Measurements from ENCODE around the gene HAPLN1.

The HAPLN1 gene

DNA sequence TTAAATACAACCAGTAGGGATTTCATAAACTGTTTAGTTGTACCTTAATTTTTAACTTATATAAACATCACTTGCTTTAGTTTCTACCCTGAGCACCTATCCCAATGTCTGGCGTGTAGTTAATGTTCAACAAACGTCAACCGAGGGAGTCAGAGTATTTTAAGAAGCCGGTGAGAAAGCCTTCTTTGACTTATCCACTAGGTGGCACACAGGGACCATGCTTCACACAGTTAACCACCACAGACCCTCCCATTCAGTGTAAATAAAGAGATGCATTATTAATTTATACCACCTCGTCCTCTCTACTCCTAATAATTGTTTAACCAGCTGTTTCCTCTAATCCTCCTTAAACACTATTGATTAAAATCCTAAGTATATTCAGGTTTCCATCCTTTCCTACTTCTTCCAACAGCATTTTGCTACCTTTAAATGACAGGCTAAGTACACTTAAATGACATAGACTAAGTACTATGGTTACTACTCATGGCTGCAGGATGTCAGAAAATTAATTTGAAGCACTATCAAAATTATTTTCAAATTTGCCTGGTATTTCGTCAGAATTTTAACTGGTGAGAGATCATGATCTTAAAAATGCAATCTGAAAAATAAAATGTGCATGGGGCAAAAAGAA, 2.3 kb downstream of the HAPLN1 start:
- no peak for DNase-seq (ENCODE audit: low read depth in 1 of 2, low spot score in 1 of 2)

DNA sequence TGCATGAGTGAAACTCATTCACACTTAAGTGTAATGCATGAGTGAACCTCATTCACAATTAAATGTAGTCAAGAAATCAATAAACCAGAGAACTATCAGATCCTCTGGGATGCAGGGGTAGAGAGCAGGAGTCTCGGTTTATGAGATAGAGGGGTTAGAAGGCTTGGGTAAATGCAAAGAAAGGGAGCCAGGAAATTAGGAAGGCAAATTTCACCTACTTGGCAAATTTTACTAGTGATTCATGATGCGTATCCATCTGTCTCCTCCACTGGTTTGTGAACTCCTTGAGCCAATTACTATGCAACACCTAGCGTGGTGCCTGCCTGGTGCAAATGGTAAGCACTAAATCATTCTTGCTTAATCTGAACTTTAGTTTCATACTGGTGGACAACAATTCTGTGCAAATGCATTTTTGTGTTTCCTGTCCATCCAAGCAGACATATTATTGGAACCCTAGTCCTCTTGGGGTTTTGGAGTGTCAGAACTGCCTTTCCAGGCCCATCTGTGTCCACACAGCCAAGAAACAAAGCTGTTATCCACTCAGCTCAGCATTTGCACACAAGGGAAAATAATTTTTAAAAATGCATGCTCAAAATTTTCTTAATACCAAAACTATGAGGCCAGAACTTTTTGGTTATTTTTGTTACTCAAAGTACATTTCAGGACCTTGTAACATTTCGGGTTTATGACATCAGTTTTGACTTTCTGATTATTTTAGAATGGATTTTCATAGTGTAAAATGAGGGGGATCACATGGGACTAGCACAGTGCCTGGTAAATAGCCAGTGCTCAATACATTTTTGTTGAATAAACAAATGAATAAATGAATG, 5.2 kb downstream of the HAPLN1 start:
- DNase-seq (ENCODE audit: low read depth in 1 of 2, low spot score in 1 of 2) = no peak

DNA sequence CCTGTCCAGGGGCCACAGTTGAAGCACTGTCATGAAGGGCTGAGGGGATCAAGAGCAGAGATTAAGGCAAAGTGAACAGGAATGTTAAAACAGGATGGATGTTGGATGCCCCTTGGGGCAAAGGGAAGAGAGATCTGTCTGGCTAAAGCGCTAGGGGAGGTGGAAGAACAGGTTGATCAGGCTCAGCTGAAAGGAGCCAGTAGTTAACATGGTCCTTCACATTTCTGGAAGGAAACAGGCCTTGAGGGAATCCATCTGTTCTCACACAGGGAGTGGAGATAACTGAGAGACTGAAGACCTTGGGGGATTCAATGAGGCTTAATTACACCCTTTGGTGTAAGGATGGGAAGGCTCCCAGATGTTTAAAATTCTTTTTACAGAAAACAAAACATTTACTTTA, 5.8 kb downstream of the HAPLN1 start:
- DNase-seq (ENCODE audit: low read depth in 1 of 2, low spot score in 1 of 2) = no peak

DNA sequence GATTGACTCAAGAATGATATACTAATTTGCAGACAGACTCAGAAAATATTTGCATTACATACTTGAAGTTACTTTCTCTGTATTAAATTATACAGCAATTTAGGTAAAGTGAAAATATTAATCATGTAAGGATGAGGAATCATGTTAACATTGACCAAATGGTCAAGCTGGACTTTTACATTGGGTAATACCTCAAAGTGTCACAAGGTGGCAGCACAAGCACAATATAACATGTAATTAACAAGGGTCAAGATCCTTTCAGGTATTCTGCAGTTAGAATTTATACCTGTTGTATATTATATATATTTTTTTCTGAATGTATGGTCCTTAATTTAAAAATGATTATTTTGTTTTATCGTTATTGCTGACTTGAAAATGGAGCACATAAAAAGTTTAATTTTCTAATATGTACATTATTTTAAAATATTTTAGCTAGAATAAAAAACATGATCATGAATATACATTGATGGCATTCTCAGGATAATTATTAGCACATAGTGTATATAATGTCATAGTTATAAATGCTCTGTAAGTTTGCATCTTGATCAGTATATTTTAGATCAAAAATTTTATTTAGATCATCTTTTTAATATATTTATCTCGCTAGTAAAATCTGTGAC, 8.6 kb downstream of the HAPLN1 start:
- no peak for DNase-seq (ENCODE audit: low read depth in 1 of 2, low spot score in 1 of 2)

DNA sequence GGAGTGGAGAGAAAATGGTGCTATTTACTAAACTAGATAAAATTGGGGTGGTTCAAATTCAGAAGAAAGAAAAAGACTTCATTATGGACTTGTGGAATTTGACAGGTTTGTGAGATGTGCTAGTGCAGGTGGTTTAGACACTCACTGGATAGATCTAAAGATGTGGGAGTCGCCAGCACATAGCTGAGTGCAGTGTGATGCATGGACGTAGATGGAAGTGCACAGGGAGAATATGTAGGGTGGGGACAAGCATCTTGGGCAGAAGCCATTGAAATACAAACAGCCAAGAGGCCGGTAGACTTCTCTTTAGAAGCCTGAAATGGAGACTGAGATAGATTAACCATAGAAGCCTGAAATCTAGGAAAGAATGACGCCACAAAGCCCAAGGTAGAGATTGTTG, 10.7 kb downstream of the HAPLN1 start:
- no peak for DNase-seq (ENCODE audit: low read depth in 1 of 2, low spot score in 1 of 2)

DNA sequence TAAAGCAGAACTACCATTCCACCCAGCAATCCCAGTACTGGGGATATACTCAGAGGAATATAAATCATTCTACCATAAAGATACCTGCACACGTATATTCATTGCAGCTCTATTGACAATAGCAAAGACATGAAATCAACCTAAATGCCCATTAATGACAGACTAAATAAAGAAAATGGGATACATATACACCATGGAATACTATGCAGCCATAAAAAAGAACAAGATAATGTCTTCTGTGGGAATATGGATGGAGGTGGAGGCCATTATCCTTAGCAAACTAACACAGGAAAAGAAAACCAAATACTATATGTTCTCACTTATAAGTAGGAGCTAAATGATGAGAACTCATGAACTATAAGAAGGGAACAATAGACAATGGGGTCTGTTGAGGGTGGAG, 12.5 kb downstream of the HAPLN1 start:
- no peak for DNase-seq (ENCODE audit: low read depth in 1 of 2, low spot score in 1 of 2)

DNA sequence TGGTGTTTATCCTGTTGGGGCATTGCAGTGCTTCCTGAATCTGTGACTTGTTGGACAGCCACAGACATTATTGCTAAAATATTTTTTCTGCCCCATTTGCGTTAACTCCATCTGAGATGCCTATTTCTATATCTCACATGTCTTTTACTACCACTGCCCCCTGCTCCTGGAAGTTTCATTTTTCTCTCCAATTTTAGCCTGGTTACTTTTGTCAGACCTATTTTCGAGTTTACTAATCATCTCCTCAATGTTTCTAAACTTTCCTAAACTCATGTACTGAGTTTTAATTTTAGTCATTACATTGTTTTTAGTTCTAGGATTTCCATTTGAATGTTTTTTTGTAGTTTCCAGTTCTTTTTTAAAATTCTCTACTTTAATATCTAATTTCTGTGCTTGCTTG, 17.6 kb downstream of the HAPLN1 start:
- DNase-seq (ENCODE audit: low read depth in 1 of 2, low spot score in 1 of 2) = no peak

DNA sequence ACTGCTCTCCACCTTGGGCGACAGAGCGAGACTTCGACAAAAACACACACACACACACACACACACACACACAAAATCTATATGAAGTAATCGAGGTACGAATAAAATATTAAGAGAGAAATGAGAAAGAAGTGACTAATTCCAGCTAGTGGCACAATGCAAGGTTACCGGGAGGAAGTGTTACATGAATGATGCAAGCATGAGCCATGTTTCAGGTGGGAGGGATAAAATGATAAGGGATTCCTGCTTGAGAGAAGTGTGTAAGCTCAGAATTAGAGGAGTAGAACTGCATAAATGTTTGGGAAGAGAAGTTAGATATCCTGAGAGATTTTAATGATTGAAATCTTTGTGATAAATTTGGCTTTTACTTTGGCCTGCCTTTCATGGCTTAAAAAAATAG, 18.8 kb downstream of the HAPLN1 start:
- no peak for DNase-seq (ENCODE audit: low read depth in 1 of 2, low spot score in 1 of 2)

DNA sequence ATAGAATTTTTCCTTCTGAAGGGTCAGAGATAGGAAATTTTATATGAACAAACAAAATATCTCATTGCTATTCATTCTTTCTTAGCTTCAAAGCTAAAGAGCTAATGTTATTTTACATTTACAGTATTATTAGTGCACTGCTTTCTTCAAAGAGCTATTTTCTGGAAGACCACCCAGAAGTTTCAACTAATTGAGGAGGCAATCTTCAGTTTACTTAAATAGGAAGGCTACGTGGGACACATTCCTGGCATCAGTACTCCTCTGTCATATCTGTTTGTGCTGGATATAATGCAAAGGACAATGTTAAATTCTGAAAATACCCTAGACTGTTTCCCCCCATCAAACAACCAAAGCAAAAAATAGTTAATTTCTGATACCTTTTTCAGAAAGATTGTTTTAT, 30.8 kb downstream of the HAPLN1 start:
- no peak for DNase-seq (ENCODE audit: low read depth in 1 of 2, low spot score in 1 of 2)

DNA sequence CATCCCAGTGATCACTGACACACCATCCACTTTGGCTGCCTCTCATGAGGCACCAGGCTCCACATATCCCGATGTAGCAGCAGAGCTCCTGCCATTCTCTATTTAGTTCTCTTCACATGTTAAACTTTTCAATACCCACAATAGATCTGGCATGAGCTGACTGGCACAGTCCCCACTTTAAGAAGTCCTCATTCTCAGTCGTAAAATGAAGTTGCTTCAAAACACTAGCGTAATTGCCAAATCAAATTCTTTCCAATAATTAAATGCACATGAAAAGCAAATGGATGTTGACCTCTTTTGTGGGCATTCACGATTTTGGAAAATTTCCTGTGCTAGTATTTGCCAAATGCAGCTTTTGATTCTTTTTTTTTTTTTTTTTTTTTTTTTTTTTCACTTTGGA, 32.4 kb downstream of the HAPLN1 start:
- DNase-seq (ENCODE audit: low read depth in 1 of 2, low spot score in 1 of 2) = no peak

DNA sequence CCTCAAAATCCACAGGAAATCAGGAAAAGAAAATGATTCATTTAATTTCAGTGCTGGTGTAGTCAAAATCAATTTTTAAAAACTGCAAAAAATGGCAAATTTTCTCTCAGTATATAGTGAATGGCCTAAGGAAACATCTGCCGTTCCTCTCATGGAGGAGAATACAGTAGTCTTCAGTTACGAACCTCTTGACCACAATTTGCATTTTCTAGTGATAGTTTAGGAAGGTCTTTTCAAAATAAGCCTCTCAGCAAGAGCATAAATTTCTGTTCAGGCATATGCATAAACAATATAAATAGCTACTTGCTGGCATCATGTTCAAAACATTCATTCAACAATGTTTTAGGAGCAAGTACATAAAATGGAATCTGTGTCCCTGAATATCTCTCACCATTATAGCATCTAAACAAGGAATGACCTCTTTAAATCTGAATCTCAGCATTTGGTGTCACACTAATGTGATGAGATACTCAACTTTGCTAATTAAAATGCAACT, 33.5 kb downstream of the HAPLN1 start:
- DNase-seq (ENCODE audit: low read depth in 1 of 2, low spot score in 1 of 2) = no peak

DNA sequence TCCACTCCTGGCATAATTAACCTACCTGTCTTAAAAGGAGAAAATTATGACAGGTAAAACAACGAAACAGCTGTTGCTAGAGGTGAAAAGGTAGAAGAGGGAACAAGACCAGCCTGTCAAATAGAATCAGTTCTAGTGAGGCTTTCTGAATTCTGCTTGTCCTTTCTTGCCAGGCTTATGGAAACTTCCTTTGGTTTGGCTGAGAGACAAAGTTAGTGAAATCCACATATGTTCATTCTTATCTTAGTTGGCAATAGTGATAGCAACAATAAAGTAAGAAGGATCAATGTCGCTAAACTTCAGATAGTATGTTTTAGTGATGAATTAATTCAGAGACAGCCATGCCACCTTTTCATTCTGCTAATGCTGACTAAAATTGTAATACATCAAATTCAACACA, 34.4 kb downstream of the HAPLN1 start:
- DNase-seq (ENCODE audit: low read depth in 1 of 2, low spot score in 1 of 2) = no peak

DNA sequence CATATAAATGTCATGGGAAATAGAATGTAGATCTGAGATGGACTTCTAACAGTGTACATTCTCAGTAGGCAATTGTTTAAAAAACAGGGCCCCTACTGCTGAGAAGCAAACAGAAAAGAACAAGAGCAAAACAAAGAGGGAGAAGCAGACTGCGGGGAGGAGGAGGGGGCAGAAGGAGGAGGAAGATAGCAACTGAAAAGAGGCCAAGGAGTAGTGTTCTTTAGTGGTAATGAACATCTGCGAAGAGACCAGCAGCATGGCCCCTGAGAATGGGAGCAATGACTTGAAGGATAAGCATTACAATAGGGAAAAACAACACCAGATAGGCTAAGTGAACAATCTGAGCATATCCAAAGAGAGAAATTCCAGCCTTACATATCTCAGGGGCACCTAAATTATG, 36.8 kb downstream of the HAPLN1 start:
- DNase-seq (ENCODE audit: low read depth in 1 of 2, low spot score in 1 of 2) = no peak

DNA sequence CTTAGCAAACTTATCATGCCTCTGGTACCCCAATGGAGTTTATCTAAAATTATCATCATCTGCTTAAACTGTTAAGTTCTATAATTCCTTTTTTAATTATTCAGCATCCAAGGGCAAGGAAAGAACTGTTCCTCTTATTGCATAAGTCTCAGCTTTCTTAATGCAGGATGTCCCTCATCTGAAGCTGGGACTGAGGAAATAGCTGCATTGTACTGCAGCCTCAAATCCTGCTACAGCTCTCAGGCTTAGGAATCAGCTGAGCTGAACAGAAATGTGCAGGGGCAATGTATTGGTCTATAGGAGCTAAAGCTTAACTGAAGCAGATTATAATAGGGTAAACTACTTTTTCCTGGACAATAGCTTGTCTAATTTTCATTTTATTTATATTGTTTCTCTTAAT, 48.0 kb downstream of the HAPLN1 start:
- DNase-seq (ENCODE audit: low read depth in 1 of 2, low spot score in 1 of 2) = no peak

DNA sequence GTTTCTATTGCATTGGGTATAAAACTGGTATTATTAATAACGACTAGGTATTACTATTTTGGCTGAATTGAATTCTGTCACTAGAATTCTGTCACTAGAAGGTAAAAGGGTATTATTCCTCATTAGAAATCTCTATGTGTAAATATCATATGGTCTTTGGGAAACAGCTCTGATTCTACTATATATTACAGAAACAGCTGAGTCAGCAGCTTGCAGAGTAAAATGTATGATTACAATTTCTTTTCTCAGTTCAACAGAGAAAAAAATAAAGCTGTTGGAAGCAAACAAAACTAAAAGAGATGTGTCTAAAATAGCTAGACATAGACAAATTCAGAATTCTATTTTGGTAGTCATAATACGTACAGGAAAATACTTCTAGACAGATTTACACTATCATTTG, 48.5 kb downstream of the HAPLN1 start:
- no peak for DNase-seq (ENCODE audit: low read depth in 1 of 2, low spot score in 1 of 2)

DNA sequence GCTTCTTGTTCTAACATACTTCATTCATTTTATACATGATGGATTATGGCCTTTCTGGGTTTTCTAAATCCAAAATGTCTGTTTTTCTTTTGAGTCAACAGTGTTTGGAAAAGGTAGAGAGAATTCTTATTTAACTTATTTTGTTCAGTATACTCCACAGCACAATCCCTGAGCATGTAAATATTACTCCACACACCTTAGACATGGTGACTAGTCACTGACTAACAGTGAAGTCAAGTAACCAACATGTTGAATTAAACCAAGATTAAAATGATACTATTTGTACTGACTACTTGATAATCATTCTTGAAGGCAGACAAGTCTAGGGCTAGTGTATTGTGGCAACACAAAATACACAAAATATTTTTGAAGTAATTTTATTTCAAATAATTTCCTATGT, 55.0 kb downstream of the HAPLN1 start:
- no peak for DNase-seq (ENCODE audit: low read depth in 1 of 2, low spot score in 1 of 2)

DNA sequence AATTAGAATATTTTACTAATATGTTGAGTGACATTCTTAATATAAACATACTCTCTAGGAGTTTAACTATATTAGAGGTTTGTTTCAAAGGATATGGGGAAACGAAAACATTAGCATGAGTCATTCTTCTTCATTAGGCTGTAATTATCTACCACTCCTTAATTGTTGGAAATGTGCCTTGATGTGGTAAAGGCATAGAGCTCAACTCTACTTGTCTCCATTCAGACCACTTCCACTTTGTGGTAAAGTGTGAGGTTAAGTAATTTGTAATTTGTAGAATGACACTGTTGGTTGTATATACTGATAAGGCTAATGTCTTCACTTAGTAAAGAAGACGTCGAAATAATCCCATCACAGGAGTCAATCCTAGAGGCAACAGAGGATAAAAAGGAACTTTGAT, 58.1 kb downstream of the HAPLN1 start:
- DNase-seq (ENCODE audit: low read depth in 1 of 2, low spot score in 1 of 2) = no peak

DNA sequence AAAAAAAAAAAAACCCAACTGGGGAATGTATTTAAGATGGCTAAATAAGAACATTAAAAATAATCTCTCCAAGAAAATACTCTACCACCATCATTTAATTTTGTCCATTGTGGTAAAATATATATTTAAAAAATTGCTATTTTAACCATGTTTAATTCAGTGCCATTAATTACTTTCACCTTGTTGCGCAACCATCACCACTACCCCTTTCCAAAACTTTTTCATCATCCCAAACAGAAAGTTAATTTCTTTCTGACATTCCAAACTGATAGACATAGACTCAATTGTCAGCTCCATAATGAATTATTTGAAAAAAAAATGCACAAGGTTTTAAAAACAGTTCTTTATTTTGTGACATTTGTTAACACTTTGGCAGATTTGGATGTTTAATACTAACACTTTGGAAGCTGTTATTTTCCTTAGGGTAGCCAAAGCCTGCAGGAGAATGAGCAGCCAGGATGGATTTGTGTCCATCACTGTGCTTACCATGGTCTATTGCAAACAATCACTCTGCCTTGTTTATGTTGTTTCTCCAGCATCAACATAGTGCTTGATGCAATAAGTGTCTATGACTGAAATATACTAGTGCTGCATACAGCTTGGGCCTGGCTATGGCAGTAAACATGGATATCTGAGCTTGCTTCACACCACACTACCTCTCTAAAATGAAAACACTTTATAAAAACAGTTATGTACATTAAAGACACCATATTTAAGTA, 62.7 kb downstream of the HAPLN1 start:
- no peak for DNase-seq (ENCODE audit: low read depth in 1 of 2, low spot score in 1 of 2)

DNA sequence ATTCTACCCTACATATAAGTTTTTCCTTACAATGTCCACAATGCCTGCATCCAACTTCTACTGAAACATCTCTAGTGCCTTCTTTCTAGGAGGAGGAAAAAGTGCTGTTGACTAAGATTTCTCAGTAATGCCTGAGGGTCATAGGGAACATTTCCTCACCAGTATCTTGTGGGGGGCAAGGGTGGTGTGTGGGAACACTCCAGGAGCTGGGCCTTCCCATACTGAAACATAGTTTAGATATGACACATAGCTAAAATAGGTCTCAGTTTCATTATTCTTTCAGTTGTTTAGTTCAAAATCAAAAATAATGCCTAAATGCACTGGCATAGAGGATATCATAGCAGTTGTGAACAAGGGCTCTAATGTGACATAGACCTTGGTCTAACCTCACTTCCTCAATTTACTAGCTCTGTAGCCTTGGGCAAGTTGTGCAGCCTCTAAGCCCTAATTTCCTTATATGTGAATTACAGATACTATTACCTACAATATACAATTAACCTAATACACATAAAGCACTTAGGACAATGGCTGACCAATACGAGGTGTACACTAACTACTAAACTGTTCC, 66.1 kb downstream of the HAPLN1 start:
- DNase-seq (ENCODE audit: low read depth in 1 of 2, low spot score in 1 of 2) = no peak

DNA sequence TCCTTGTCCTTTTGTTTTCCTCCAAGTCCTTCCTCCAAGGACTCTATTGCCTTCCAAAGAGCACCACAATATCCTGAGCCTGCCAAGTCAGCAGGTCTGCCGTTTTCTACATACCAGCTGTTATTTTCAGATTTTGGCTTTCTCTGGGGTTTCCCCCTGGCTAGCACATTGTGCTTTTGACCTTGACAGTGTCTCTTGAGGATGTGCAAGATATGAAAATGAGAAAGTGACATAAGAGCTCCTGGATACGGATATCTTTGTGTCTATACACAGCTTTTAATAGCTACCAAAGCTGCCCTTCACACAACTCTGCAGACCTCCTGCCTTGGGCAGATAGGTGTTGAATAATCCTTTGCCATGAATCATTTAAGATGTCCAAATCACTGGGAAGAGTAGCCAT, 67.0 kb downstream of the HAPLN1 start:
- DNase-seq (ENCODE audit: low read depth in 1 of 2, low spot score in 1 of 2) = no peak

DNA sequence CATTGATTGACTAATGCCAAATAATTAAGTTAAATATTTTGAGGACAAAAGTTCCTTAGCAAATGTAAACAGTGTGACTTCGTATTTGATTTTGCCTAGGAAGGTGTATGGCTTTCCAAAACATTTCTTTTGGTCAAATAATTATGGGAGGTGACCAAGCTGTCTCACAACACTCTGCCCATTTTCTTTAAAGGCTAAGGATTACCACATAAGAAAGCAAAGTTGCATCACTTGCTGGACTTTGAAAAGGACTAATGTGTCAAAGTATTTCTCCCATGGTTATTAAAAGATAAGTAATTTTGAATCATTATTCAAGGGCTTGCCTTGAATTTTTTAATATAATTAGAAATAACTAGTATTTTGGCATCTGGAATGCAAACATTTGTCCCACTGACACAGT, 74.7 kb downstream of the HAPLN1 start:
- no peak for DNase-seq (ENCODE audit: low read depth in 1 of 2, low spot score in 1 of 2)

Measured in activated T-helper 1 cell treated with anti-CD3 and anti-CD28 coated beads, Interleukin-2, amount 50 U/mL, for 16 hours (primary cell).